IMR-90 (cell line): ENCODE measurements around the gene SPATA13. TPM values are rescaled to one million over a fixed set of nuclear protein-coding genes. Genes with fewer than 3 reads are reported as not detected.

Source experiments
- ATAC-seq: fragments of 200-7000 bp; cut with Tn5 transposase; 2 replicates; pipeline ENCODE4 v1.9.1; 2020; ENCODE audit warnings: low read depth, mild to moderate bottlenecking, moderate library complexity
- BruUV-seq: library from RNA; stranded (reverse); fragments of 400-500 nt; replicated peaks from 2 replicates; lab custom pipeline; 2021; lab: Mats Ljungman, UMichigan
- CTCF ChIA-PET: fragments of 300-600 bp; formaldehyde crosslinking; extraction: SDS; loops from one replicate; lab custom pipeline; 2021; ENCODE audit warnings: antibody characterized with exemption; lab: Yijun Ruan, JAX
- POLR2A ChIA-PET: fragments of 300-600 bp; sonication (Branson Sonifier 250); formaldehyde crosslinking; loops from one replicate; lab custom pipeline; 2022; ENCODE audit warnings: antibody characterized with exemption; ENCODE audit not compliant: unreplicated experiment; lab: Charles Lee
- DNase-seq: peaks from one replicate; pipeline ENCODE4 v3.0.0; 2013
- H2AFZ ChIP-seq: replicated peaks from 2 replicates; pipeline ENCODE3; 2013; ENCODE audit warnings: low read length, mild to moderate bottlenecking; ENCODE audit not compliant: poor library complexity
- H2AK5ac ChIP-seq: 2 replicates; pipeline ENCODE4 v1.6.1; 2013; ENCODE audit warnings: low read depth, low read length, inconsistent platforms
- H2AK9ac ChIP-seq: replicated peaks from 2 replicates; pipeline ENCODE3; 2013; ENCODE audit warnings: mild to moderate bottlenecking, low read depth, low read length, moderate library complexity; ENCODE audit not compliant: poor library complexity
- H2BK120ac ChIP-seq: 2 replicates; pipeline ENCODE4 v1.6.1; 2013; ENCODE audit warnings: low read depth, low read length, inconsistent platforms
- H2BK15ac ChIP-seq: 3 replicates; pipeline ENCODE4 v1.6.1; 2013; ENCODE audit warnings: low read depth, low read length, inconsistent platforms
- H2BK20ac ChIP-seq: 2 replicates; pipeline ENCODE4 v1.6.1; 2013; ENCODE audit warnings: low read depth, mild to moderate bottlenecking, inconsistent platforms, low read length, moderate library complexity
- H2BK5ac ChIP-seq: 2 replicates; pipeline ENCODE4 v1.6.1; 2013; ENCODE audit warnings: mild to moderate bottlenecking, low read depth, low read length, inconsistent platforms; ENCODE audit not compliant: poor library complexity, severe bottlenecking
- H3K14ac ChIP-seq: replicated peaks from 2 replicates; pipeline ENCODE4 v1.6.1; 2013; ENCODE audit warnings: low read depth, low read length, inconsistent platforms
- H3K18ac ChIP-seq: 2 replicates; pipeline ENCODE4 v1.6.1; 2013; ENCODE audit warnings: low read depth, low read length, control low read depth
- H3K23ac ChIP-seq: 2 replicates; pipeline ENCODE4 v1.6.1; 2013; ENCODE audit warnings: low read depth, low read length, inconsistent platforms
- H3K27ac ChIP-seq: 2 replicates; pipeline ENCODE4 v1.5.1; 2013; ENCODE audit warnings: mild to moderate bottlenecking, control low read depth, low read length; ENCODE audit not compliant: insufficient read depth
- H3K27me3 ChIP-seq: 2 replicates; pipeline ENCODE4 v1.6.1; 2013; ENCODE audit warnings: low read length; ENCODE audit not compliant: control insufficient read depth, insufficient read depth
- H3K36me3 ChIP-seq: 2 replicates; pipeline ENCODE4 v1.6.1; 2013; ENCODE audit warnings: low read length, mixed read lengths; ENCODE audit not compliant: control insufficient read depth, insufficient read depth
- H3K4ac ChIP-seq: 2 replicates; pipeline ENCODE4 v1.6.1; 2013; ENCODE audit warnings: low read depth, low read length, inconsistent platforms
- H3K4me1 ChIP-seq: 2 replicates; pipeline ENCODE4 v1.6.1; 2013; ENCODE audit warnings: low read length, mixed read lengths; ENCODE audit not compliant: control insufficient read depth, insufficient read depth
- H3K4me2 ChIP-seq: 2 replicates; pipeline ENCODE4 v1.6.1; 2013; ENCODE audit warnings: low read depth, mild to moderate bottlenecking, control low read depth, low read length, moderate library complexity
- H3K4me3 ChIP-seq: 2 replicates; pipeline ENCODE4 v1.5.1; 2013; ENCODE audit warnings: low read depth, mild to moderate bottlenecking, control low read depth, low read length, moderate library complexity; ENCODE audit not compliant: insufficient read depth
- H3K56ac ChIP-seq: 2 replicates; pipeline ENCODE4 v1.6.1; 2013; ENCODE audit warnings: low read length, inconsistent platforms; ENCODE audit not compliant: insufficient read depth; ENCODE audit errors: extremely low read depth
- H3K79me1 ChIP-seq, 2 experiments: 2 replicates each; pipeline ENCODE4 v1.6.1; 2013; ENCODE audit warnings: low read length in 2 of 2, inconsistent platforms in 1 of 2, low read depth in 1 of 2
- H3K9ac ChIP-seq: 2 replicates; pipeline ENCODE4 v1.6.1; 2013; ENCODE audit warnings: low read depth, low read length, control low read depth
- H3K9me1 ChIP-seq: 2 replicates; pipeline ENCODE4 v1.6.1; 2013; ENCODE audit warnings: low read length, inconsistent platforms; ENCODE audit not compliant: insufficient read depth
- H3K9me3 ChIP-seq: 2 replicates; pipeline ENCODE4 v1.6.1; 2013; ENCODE audit warnings: low read length; ENCODE audit not compliant: control insufficient read depth, insufficient read depth
- H4K20me1 ChIP-seq: 2 replicates; pipeline ENCODE4 v1.6.1; 2013; ENCODE audit warnings: low read length, inconsistent platforms; ENCODE audit not compliant: insufficient read depth
- H4K5ac ChIP-seq: 2 replicates; pipeline ENCODE4 v1.6.1; 2013; ENCODE audit warnings: mild to moderate bottlenecking, low read depth, low read length, control low read depth
- H4K8ac ChIP-seq, 2 experiments: 2 replicates each; pipeline ENCODE4 v1.6.1; 2013; ENCODE audit warnings: low read depth in 2 of 2, low read length in 2 of 2, control low read depth in 1 of 2, inconsistent platforms in 1 of 2
- H4K91ac ChIP-seq: 2 replicates; pipeline ENCODE4 v1.6.1; 2013; ENCODE audit warnings: low read depth, low read length, inconsistent platforms; ENCODE audit not compliant: insufficient read depth
- BHLHE40 ChIP-seq: fragments of 150-350 bp; IDR thresholded peaks from 2 replicates; pipeline ENCODE4 v1.6.1; 2016; ENCODE audit warnings: mild to moderate bottlenecking, low read depth, low read length
- CEBPB ChIP-seq: IDR thresholded peaks from 2 replicates; pipeline ENCODE4 v1.6.1; 2012; ENCODE audit warnings: low read depth, low read length, improper control_type of control experiment
- CHD1 ChIP-seq: IDR thresholded peaks from 2 replicates; pipeline ENCODE4 v1.6.1; 2012; ENCODE audit warnings: low read depth, low read length, improper control_type of control experiment
- FOS ChIP-seq: fragments of 150-350 bp; IDR thresholded peaks from 2 replicates; pipeline ENCODE4 v1.6.1; 2016; ENCODE audit warnings: low read depth, low read length
- MAFK ChIP-seq: IDR thresholded peaks from 2 replicates; pipeline ENCODE4 v1.6.1; 2012; ENCODE audit warnings: low read depth, low read length, improper control_type of control experiment
- MAZ ChIP-seq: IDR thresholded peaks from 2 replicates; pipeline ENCODE4 v1.6.1; 2012; ENCODE audit warnings: low read depth, mild to moderate bottlenecking, low read length, improper control_type of control experiment, moderate library complexity, borderline replicate concordance
- MXI1 ChIP-seq: IDR thresholded peaks from 2 replicates; pipeline ENCODE4 v1.6.1; 2012; ENCODE audit warnings: low read depth, mild to moderate bottlenecking, low read length, moderate library complexity, borderline replicate concordance
- NFE2L2 ChIP-seq: fragments of 150-350 bp; IDR thresholded peaks from 2 replicates; pipeline ENCODE4 v1.6.1; 2016; ENCODE audit warnings: low read depth, mild to moderate bottlenecking, low read length
- POLR2A ChIP-seq: IDR thresholded peaks from 2 replicates; pipeline ENCODE4 v1.6.1; 2012; ENCODE audit warnings: mild to moderate bottlenecking, low read depth, low read length
- RAD21 ChIP-seq: IDR thresholded peaks from 2 replicates; pipeline ENCODE4 v1.6.1; 2012; ENCODE audit warnings: low read length, improper control_type of control experiment
- RCOR1 ChIP-seq: IDR thresholded peaks from 2 replicates; pipeline ENCODE4 v1.6.1; 2012; ENCODE audit warnings: mild to moderate bottlenecking, low read length, improper control_type of control experiment; ENCODE audit not compliant: insufficient replicate concordance
- RFX5 ChIP-seq: IDR thresholded peaks from 2 replicates; pipeline ENCODE4 v1.8.0; 2012; ENCODE audit warnings: low read depth, mild to moderate bottlenecking, low read length, moderate library complexity
- SMC3 ChIP-seq: fragments of 150-350 bp; IDR thresholded peaks from 2 replicates; pipeline ENCODE4 v1.6.1; 2016; ENCODE audit warnings: low read depth, mild to moderate bottlenecking, antibody characterized with exemption, low read length, moderate library complexity
- WGBS, 2 experiments: methylation state at CpG; one replicate each; pipeline versions ENCODE4 v1.1.5 to v1.1.7; 2013; ENCODE audit warnings: missing lambda C conversion rate in 2 of 2; ENCODE audit not compliant: insufficient read length in 1 of 2; ENCODE audit errors: extremely low coverage in 2 of 2; 5-methylcytosine and 5-hydroxymethylcytosine counted together
- dilution Hi-C: fragments of 300-500 bp; cut with HindIII; formaldehyde crosslinking; loops from one replicate; pipeline ENCODE4 v1.14.3; 2018; ENCODE audit warnings: low sequenced_read_pairs; ENCODE audit not compliant: unreplicated experiment
- in situ Hi-C: fragments of 300-500 bp; cut with MboI; formaldehyde crosslinking; loops from 3 replicates; pipeline ENCODE4 v1.14.3; 2019; ENCODE audit warnings: low sequenced_read_pairs, inconsistent platforms, mixed read lengths
- intact Hi-C: fragments of 100-400 bp; cut with micrococcal nuclease; formaldehyde crosslinking; loops from 2 replicates; pipeline ENCODE4 v1.10.0; 2022
- polyA plus RNA-seq, 3 experiments: library from polyadenylated mRNA; depleted of rRNA; stranded (reverse); fragments of >200 nt; gene quantifications; 2 replicates each; pipeline ENCODE4 v1.2.3, GENCODE V29; 2012; ENCODE audit warnings: low replicate concordance in 1 of 3
- total RNA-seq: library from RNA; depleted of rRNA; stranded (reverse); fragments of >200 nt; gene quantifications from 2 replicates; pipeline ENCODE4 v1.2.3, GENCODE V29; 2012
- TF ChIP-seq, protein P1 (sequence below): fragments of 150-350 bp; IDR thresholded peaks from 2 replicates; pipeline ENCODE4 v1.6.1; 2017; ENCODE audit warnings: mild to moderate bottlenecking, antibody characterized with exemption, low read length, low read depth
- TF ChIP-seq, protein P2 (sequence below): fragments of 150-350 bp; IDR thresholded peaks from 2 replicates; pipeline ENCODE4 v1.6.1; 2016; ENCODE audit warnings: low read depth, mild to moderate bottlenecking, low read length, moderate library complexity, borderline replicate concordance
- TF ChIP-seq, protein P3 (sequence below): conservative IDR thresholded peaks from 2 replicates; pipeline ENCODE4 v1.5.1; 2012; ENCODE audit warnings: mild to moderate bottlenecking, low read depth, low read length, improper control_type of control experiment

Gene SPATA13
- total and polyA plus RNA-seq, 2 of the 4 experiments (the other 2 are of a cell fraction): 10.5 to 12.5 TPM

DNA sequence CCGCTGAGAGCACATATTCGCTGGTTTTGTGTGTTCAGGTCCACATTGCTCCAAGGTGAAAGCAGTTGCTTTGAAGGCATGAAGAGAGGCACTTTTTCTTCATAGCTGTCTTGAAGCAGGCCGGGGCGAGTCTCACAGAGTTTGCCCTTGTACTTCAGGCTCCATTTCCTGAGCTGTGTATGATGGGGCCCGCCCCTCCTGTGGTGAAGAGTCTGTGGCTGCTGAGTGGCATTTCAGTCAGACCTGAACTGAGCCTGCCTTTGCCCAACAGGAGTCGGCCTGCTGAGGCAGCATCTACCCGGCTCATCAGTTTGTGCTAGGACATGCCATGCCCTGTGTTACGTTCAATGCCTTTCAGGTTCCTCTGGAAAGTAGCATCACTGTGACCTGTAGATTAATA lies 104.5 kb downstream of the SPATA13 start:
- H2AK5ac ChIP-seq: no peak overlapping the region
- no peaks in the 10 kb centered on the region for H3K36me3 ChIP-seq
- CTCF ChIA-PET: no interaction called here
- no peak overlapping the region for H2BK20ac ChIP-seq
- no peak overlapping the region for H2AFZ ChIP-seq
- no peak overlapping the region for H3K27ac ChIP-seq
- H4K5ac ChIP-seq: no peak overlapping the region
- no peaks in the 10 kb centered on the region for H4K20me1 ChIP-seq
- dilution Hi-C loops (no loop called here), in situ Hi-C loops (no loop called here), intact Hi-C loops (no loop called here)
- H4K91ac ChIP-seq: no peak overlapping the region
- no peaks in the 10 kb centered on the region for H3K9me3 ChIP-seq
- WGBS, 2 experiments: 89% methylated on average over 3 of the region's 8 CpGs; no CpG with 5 or more reads in 1 of the 2 experiments
- peaks cover 5% of the 10 kb centered on the region for H3K4me1 ChIP-seq
- no peak overlapping the region for H3K9ac ChIP-seq
- H4K8ac ChIP-seq: no peak overlapping the region
- peaks cover 10 to 32% of the 10 kb centered on the region in 2 experiments for H3K79me1 ChIP-seq
- no TSS peak for BruUV-seq
- no peak overlapping the region for H3K56ac ChIP-seq
- H3K4ac ChIP-seq: no peak overlapping the region; the same call in 1 of the 2 replicates
- TF ChIP-seq SMC3 (no peak), CHD1 (no peak), RCOR1 (no peak), MXI1 (no peak), MAFK (no peak), POLR2A (no peak), BHLHE40 (no peak), RFX5 (no peak), FOS (no peak), MAZ (no peak), RAD21 (no peak), NFE2L2 (no peak), CEBPB (no peak)
- TF ChIP-seq, protein P1, sequence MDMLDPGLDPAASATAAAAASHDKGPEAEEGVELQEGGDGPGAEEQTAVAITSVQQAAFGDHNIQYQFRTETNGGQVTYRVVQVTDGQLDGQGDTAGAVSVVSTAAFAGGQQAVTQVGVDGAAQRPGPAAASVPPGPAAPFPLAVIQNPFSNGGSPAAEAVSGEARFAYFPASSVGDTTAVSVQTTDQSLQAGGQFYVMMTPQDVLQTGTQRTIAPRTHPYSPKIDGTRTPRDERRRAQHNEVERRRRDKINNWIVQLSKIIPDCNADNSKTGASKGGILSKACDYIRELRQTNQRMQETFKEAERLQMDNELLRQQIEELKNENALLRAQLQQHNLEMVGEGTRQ: no peak
- TF ChIP-seq, protein P2, sequence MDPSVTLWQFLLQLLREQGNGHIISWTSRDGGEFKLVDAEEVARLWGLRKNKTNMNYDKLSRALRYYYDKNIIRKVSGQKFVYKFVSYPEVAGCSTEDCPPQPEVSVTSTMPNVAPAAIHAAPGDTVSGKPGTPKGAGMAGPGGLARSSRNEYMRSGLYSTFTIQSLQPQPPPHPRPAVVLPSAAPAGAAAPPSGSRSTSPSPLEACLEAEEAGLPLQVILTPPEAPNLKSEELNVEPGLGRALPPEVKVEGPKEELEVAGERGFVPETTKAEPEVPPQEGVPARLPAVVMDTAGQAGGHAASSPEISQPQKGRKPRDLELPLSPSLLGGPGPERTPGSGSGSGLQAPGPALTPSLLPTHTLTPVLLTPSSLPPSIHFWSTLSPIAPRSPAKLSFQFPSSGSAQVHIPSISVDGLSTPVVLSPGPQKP: no peak
- TF ChIP-seq, protein P3, sequence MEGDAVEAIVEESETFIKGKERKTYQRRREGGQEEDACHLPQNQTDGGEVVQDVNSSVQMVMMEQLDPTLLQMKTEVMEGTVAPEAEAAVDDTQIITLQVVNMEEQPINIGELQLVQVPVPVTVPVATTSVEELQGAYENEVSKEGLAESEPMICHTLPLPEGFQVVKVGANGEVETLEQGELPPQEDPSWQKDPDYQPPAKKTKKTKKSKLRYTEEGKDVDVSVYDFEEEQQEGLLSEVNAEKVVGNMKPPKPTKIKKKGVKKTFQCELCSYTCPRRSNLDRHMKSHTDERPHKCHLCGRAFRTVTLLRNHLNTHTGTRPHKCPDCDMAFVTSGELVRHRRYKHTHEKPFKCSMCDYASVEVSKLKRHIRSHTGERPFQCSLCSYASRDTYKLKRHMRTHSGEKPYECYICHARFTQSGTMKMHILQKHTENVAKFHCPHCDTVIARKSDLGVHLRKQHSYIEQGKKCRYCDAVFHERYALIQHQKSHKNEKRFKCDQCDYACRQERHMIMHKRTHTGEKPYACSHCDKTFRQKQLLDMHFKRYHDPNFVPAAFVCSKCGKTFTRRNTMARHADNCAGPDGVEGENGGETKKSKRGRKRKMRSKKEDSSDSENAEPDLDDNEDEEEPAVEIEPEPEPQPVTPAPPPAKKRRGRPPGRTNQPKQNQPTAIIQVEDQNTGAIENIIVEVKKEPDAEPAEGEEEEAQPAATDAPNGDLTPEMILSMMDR: no peak
- H3K23ac ChIP-seq: no peak overlapping the region
- POLR2A ChIA-PET: no interaction called here
- no peak overlapping the region for H3K18ac ChIP-seq
- H2BK5ac ChIP-seq: no peak overlapping the region
- H3K4me3 ChIP-seq: no peak overlapping the region
- H2AK9ac ChIP-seq: no peak overlapping the region
- H3K9me1 ChIP-seq: peaks cover 13% of the 10 kb centered on the region; the same call in 1 of the 2 replicates
- ATAC-seq (no peak), DNase-seq (no peak)
- H3K14ac ChIP-seq: no peak overlapping the region
- H2BK120ac ChIP-seq: no peak overlapping the region
- no peak overlapping the region for H2BK15ac ChIP-seq
- no peak overlapping the region for H3K4me2 ChIP-seq
- no peaks in the 10 kb centered on the region for H3K27me3 ChIP-seq
